ENCODE data around the gene ZNF763.

GRCh38 chr19:11995174-11995573 lies 30.3 kb downstream of the ZNF763 start:
- no peak for TF ChIP-seq BHLHE40 (IDR thresholded peaks at IDR 0.05; ENCODE audit: borderline replicate concordance)
- no peak for TF ChIP-seq ZNF384 (IDR thresholded peaks at IDR 0.05)
- no peak for TF ChIP-seq FOXK2 (IDR thresholded peaks at IDR 0.05)
- no peak for TF ChIP-seq SP1 (IDR thresholded peaks at IDR 0.05)
- TF ChIP-seq PKNOX1 (IDR thresholded peaks at IDR 0.05), result no peak
- no peak for TF ChIP-seq ELF4 (IDR thresholded peaks at IDR 0.05)
- TF ChIP-seq FOXA1 (IDR thresholded peaks at IDR 0.05), result no peak

Data from HEK293T (cell line).